ENCODE measurements around the gene RAPGEF5.

The RAPGEF5 gene

GRCh38 chr7:22346383-22347107 is 10.4 kb downstream of the RAPGEF5 start:
- Mint-ChIP-seq H3K27me3 (ENCODE audit: low read depth) (peaks cover 23% of the 10 kb centered on the region), H3K36me3 (ENCODE audit: low read depth) (no peaks in the 10 kb centered on the region), H3K9me3 (no peaks in the 10 kb centered on the region), H3K4me1 (ENCODE audit: low read depth) (no peaks in the 10 kb centered on the region), H3K27ac (no peak overlapping the region), H3K4me3 (no peak overlapping the region)

DNA sequence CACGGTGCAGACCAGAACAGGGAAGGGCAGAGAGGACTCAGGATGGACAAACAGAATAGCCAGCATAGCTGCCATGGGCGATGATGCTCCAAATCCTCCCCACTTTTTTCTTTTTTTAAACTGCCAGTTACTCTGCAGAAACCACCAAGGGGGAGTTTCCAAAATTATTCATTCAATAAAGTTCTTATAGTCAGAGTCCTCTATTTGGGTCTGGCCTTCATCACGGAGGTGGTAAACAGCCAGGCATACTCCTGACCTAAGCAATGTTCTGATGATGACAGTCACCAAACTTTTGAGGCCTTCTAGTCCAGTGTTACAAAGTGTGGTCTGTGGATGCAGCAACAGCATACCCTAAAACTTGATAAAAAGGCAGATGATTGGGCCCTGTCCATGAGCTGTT is 12.3 kb downstream of the RAPGEF5 start:
- Mint-ChIP-seq H3K27ac (no peak overlapping the region), H3K9me3 (no peaks in the 10 kb centered on the region), H3K4me1 (ENCODE audit: low read depth) (no peaks in the 10 kb centered on the region), H3K27me3 (ENCODE audit: low read depth) (peaks cover 17% of the 10 kb centered on the region), H3K4me3 (no peak overlapping the region), H3K36me3 (ENCODE audit: low read depth) (no peaks in the 10 kb centered on the region)

GRCh38 chr7:22343612-22344011 is 13.3 kb downstream of the RAPGEF5 start:
- no peaks in the 10 kb centered on the region for H3K36me3 Mint-ChIP-seq (ENCODE audit: low read depth)

DNA sequence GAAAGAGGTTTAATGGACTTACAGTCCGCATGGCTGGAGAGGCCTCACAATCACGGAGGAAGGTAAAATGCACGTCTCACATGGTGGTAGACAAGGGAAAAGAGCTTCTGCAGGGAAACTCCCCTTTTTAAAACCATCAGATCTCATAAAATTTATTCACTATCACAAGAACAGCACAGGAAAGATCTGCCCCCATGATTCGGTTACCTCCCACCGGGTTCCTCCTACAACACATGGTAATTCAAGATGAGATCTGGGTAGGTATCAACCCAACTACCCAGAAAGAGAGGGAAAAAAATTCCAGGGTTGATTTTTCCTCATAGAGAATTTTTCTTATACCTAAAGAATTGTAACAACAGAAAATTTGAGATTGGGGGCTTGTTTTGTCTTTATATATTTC is 13.9 kb downstream of the RAPGEF5 start:
- H3K4me3 Mint-ChIP-seq = no peak overlapping the region
- no peaks in the 10 kb centered on the region for H3K9me3 Mint-ChIP-seq
- no peaks in the 10 kb centered on the region for H3K4me1 Mint-ChIP-seq (ENCODE audit: low read depth)
- H3K27me3 Mint-ChIP-seq (ENCODE audit: low read depth) = peaks cover 13% of the 10 kb centered on the region
- H3K27ac Mint-ChIP-seq = no peak overlapping the region
- no peaks in the 10 kb centered on the region for H3K36me3 Mint-ChIP-seq (ENCODE audit: low read depth)

More at GRCh38 chr7:22343612-22344011, 13.3 kb downstream of the RAPGEF5 start:
- Mint-ChIP-seq H3K27ac (no peak overlapping the region), H3K4me3 (no peak overlapping the region), H3K4me1 (ENCODE audit: low read depth) (no peaks in the 10 kb centered on the region), H3K27me3 (ENCODE audit: low read depth) (peaks cover 17% of the 10 kb centered on the region), H3K9me3 (no peaks in the 10 kb centered on the region)

DNA sequence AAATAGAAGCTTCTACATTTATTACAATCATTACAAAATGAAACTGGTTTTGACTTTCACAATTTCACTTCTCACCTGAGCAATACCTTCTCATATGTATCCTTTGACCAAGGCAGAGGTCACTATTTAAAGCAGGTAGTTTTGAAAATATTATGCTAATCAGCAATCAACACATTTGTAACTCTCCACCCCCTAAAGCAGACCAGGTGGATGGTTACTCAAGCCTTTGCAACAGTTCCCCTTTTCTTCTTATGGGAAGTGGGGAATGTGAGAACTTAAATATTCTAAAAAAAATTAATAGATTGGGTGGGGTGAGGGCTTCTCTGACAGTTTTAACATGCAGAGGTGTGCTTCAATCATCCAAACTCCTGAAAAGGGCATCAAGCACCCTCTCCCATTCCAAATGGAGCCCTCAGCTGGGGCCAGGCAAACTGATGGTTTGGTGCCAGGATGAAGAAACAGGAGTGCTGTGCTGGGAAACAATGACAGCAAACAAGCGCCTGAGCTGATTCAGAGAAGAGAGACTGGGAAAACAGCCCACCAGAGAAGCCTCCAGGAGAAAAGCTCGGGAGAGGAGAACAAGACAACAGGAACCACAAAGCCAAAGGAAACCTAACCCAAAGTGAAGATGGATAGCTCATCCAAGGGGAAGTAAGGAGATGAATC is 17.1 kb downstream of the RAPGEF5 start:
- Mint-ChIP-seq H3K9me3 (no peaks in the 10 kb centered on the region), H3K27ac (no peak overlapping the region), H3K36me3 (ENCODE audit: low read depth) (no peaks in the 10 kb centered on the region), H3K27me3 (ENCODE audit: low read depth) (peaks cover 4% of the 10 kb centered on the region), H3K4me3 (no peak overlapping the region), H3K4me1 (ENCODE audit: low read depth) (no peaks in the 10 kb centered on the region)

- Mint-ChIP-seq H3K27ac (no peak overlapping the region), H3K4me3 (no peak overlapping the region), H3K4me1 (ENCODE audit: low read depth) (no peaks in the 10 kb centered on the region), H3K36me3 (ENCODE audit: low read depth) (no peaks in the 10 kb centered on the region), H3K9me3 (no peaks in the 10 kb centered on the region), H3K27me3 (ENCODE audit: low read depth) (peaks cover 4% of the 10 kb centered on the region)
These were observed 18.1 kb downstream of the RAPGEF5 start for GRCh38 chr7:22338877-22339276.

GRCh38 chr7:22338411-22338810 is 18.5 kb downstream of the RAPGEF5 start:
- Mint-ChIP-seq H3K36me3 (ENCODE audit: low read depth) (no peaks in the 10 kb centered on the region), H3K4me1 (ENCODE audit: low read depth) (no peaks in the 10 kb centered on the region), H3K27me3 (ENCODE audit: low read depth) (peaks cover 4% of the 10 kb centered on the region)

GRCh38 chr7:22333680-22334141 is 23.2 kb downstream of the RAPGEF5 start:
- H3K4me3 Mint-ChIP-seq = no peak overlapping the region
- no peaks in the 10 kb centered on the region for H3K9me3 Mint-ChIP-seq
- no peaks in the 10 kb centered on the region for H3K4me1 Mint-ChIP-seq (ENCODE audit: low read depth)
- H3K27me3 Mint-ChIP-seq (ENCODE audit: low read depth) = peaks cover 16% of the 10 kb centered on the region
- no peaks in the 10 kb centered on the region for H3K36me3 Mint-ChIP-seq (ENCODE audit: low read depth)
- H3K27ac Mint-ChIP-seq = no peak overlapping the region

More at GRCh38 chr7:22338411-22338810, 18.5 kb downstream of the RAPGEF5 start:
- Mint-ChIP-seq H3K27ac (no peak overlapping the region), H3K4me3 (no peak overlapping the region), H3K9me3 (no peaks in the 10 kb centered on the region)

GRCh38 chr7:22332461-22332870 is 24.5 kb downstream of the RAPGEF5 start:
- no peaks in the 10 kb centered on the region for H3K36me3 Mint-ChIP-seq (ENCODE audit: low read depth)
- H3K9me3 Mint-ChIP-seq = no peaks in the 10 kb centered on the region
- H3K27ac Mint-ChIP-seq = no peak overlapping the region
- H3K27me3 Mint-ChIP-seq (ENCODE audit: low read depth) = peaks cover 21% of the 10 kb centered on the region
- no peaks in the 10 kb centered on the region for H3K4me1 Mint-ChIP-seq (ENCODE audit: low read depth)
- H3K4me3 Mint-ChIP-seq = no peak overlapping the region

- Mint-ChIP-seq H3K9me3 (no peaks in the 10 kb centered on the region), H3K36me3 (ENCODE audit: low read depth) (no peaks in the 10 kb centered on the region), H3K27ac (no peak overlapping the region), H3K27me3 (ENCODE audit: low read depth) (peaks cover 26% of the 10 kb centered on the region), H3K4me1 (ENCODE audit: low read depth) (no peaks in the 10 kb centered on the region), H3K4me3 (no peak overlapping the region)
These were observed 25.2 kb downstream of the RAPGEF5 start for GRCh38 chr7:22331704-22332103.

GRCh38 chr7:22330903-22331302 is 26.1 kb downstream of the RAPGEF5 start:
- no peaks in the 10 kb centered on the region for H3K4me1 Mint-ChIP-seq (ENCODE audit: low read depth)

GRCh38 chr7:22329816-22330524 is 27.0 kb downstream of the RAPGEF5 start:
- H3K27me3 Mint-ChIP-seq (ENCODE audit: low read depth) = peaks cover 25% of the 10 kb centered on the region
- no peaks in the 10 kb centered on the region for H3K4me1 Mint-ChIP-seq (ENCODE audit: low read depth)
- H3K4me3 Mint-ChIP-seq = no peak overlapping the region
- H3K9me3 Mint-ChIP-seq = no peaks in the 10 kb centered on the region
- H3K36me3 Mint-ChIP-seq (ENCODE audit: low read depth) = no peaks in the 10 kb centered on the region
- H3K27ac Mint-ChIP-seq = no peak overlapping the region

More at GRCh38 chr7:22330903-22331302, 26.1 kb downstream of the RAPGEF5 start:
- no peak overlapping the region for H3K27ac Mint-ChIP-seq
- no peaks in the 10 kb centered on the region for H3K9me3 Mint-ChIP-seq
- peaks cover 27% of the 10 kb centered on the region for H3K27me3 Mint-ChIP-seq (ENCODE audit: low read depth)
- H3K4me3 Mint-ChIP-seq = no peak overlapping the region
- H3K36me3 Mint-ChIP-seq (ENCODE audit: low read depth) = no peaks in the 10 kb centered on the region

DNA sequence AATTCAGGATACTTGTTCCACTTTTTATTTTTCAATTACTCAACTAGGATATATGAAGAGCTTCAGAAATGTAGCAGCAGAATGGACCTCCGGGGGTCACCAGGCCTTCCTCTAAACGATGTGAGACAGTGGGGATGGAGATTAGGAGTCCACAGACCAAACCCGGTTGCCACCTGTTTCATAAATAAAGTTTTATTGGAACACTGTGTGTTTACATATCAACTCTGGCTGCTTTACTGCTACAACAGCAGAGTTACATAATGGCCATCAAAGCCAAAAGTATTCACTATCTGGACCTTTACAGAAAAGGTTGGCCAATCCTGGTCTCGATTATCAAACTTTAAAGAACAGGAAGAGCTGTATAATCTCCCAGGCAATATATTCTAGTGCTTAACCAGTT is 30.8 kb downstream of the RAPGEF5 start:
- Mint-ChIP-seq H3K4me3 (no peak overlapping the region), H3K27me3 (ENCODE audit: low read depth) (peaks cover 29% of the 10 kb centered on the region), H3K36me3 (ENCODE audit: low read depth) (no peaks in the 10 kb centered on the region), H3K4me1 (ENCODE audit: low read depth) (no peaks in the 10 kb centered on the region), H3K27ac (no peak overlapping the region), H3K9me3 (no peaks in the 10 kb centered on the region)

GRCh38 chr7:22325671-22326070 is 31.3 kb downstream of the RAPGEF5 start:
- peaks cover 31% of the 10 kb centered on the region for H3K27me3 Mint-ChIP-seq (ENCODE audit: low read depth)
- no peak overlapping the region for H3K27ac Mint-ChIP-seq
- no peaks in the 10 kb centered on the region for H3K9me3 Mint-ChIP-seq
- H3K4me1 Mint-ChIP-seq (ENCODE audit: low read depth) = no peaks in the 10 kb centered on the region
- H3K36me3 Mint-ChIP-seq (ENCODE audit: low read depth) = no peaks in the 10 kb centered on the region
- no peak overlapping the region for H3K4me3 Mint-ChIP-seq

DNA sequence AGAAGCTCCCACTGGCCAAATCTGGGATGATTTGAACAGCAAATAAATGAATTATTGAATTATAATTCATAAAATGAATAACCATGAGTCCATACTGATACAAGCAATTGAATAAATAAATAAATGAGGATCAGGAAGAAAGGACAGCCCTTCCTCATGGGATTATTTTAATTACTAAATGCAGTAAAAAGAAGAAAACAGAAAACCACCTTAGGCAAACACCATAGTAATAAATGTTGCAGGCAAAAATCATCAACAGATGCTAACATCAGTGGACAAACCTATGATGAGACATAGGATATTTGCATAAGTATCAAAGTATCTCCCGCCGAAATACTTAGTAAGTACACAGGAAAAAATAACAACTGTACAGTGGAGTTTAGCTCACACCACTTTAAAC is 33.2 kb downstream of the RAPGEF5 start:
- Mint-ChIP-seq H3K27me3 (ENCODE audit: low read depth) (peaks cover 22% of the 10 kb centered on the region), H3K4me3 (no peak overlapping the region), H3K9me3 (no peaks in the 10 kb centered on the region), H3K27ac (no peak overlapping the region), H3K4me1 (ENCODE audit: low read depth) (no peaks in the 10 kb centered on the region), H3K36me3 (ENCODE audit: low read depth) (no peaks in the 10 kb centered on the region)
